Mesothelial cell of epicardium (in vitro differentiated cells): Measurements from ENCODE around the gene LBHD2. TPM values are rescaled to one million over a fixed set of nuclear protein-coding genes. Genes with fewer than 3 reads are reported as not detected.

Source experiments
- DNase-seq, 2 experiments: peaks; one replicate each; pipeline ENCODE4 v3.0.0; 2021; ENCODE audit warnings: low spot score in 2 of 2; ENCODE audit not compliant: unreplicated experiment in 2 of 2
- H3K27ac Mint-ChIP-seq: 2 replicates; pipeline ENCODE4 v1.8.0; 2021; ENCODE audit warnings: mixed read lengths
- H3K27me3 Mint-ChIP-seq: 2 replicates; pipeline ENCODE4 v1.8.0; 2021; ENCODE audit warnings: low read depth, mixed read lengths
- H3K36me3 Mint-ChIP-seq: 2 replicates; pipeline ENCODE4 v1.8.0; 2021; ENCODE audit warnings: mixed read lengths
- H3K4me1 Mint-ChIP-seq: 2 replicates; pipeline ENCODE4 v1.8.0; 2021; ENCODE audit warnings: mixed read lengths
- H3K4me3 Mint-ChIP-seq: 2 replicates; pipeline ENCODE4 v1.8.0; 2021; ENCODE audit warnings: mild to moderate bottlenecking, moderate library complexity, mixed read lengths
- H3K9me3 Mint-ChIP-seq: 2 replicates; pipeline ENCODE4 v1.8.0; 2021; ENCODE audit warnings: mixed read lengths
- CTCF ChIP-seq: fragments of 200-600 bp; sonication (generic); IDR thresholded peaks from one replicate; pipeline ENCODE4 v1.5.0; 2021; ENCODE audit warnings: antibody characterized with exemption; ENCODE audit not compliant: unreplicated experiment
- total RNA-seq: library from RNA; stranded (reverse); gene quantifications from 3 replicates; pipeline ENCODE4 v1.2.1, GENCODE V29; 2021

Gene LBHD2
- total RNA-seq, 1 donor from 2014 or later = not detected

GRCh38 chr14:103052407-103052806 is 31.6 kb upstream of the LBHD2 start:
- no peaks in the 10 kb centered on the region for H3K9me3 Mint-ChIP-seq
- no peak for TF ChIP-seq CTCF
- H3K4me1 Mint-ChIP-seq = peaks cover 17% of the 10 kb centered on the region
- no peaks in the 10 kb centered on the region for H3K27me3 Mint-ChIP-seq
- DNase-seq = no peak
- H3K36me3 Mint-ChIP-seq = peaks cover 3% of the 10 kb centered on the region
- no peak overlapping the region for H3K4me3 Mint-ChIP-seq
- no peak overlapping the region for H3K27ac Mint-ChIP-seq

- no peak for DNase-seq
- Mint-ChIP-seq H3K27me3 (no peaks in the 10 kb centered on the region), H3K36me3 (no peaks in the 10 kb centered on the region), H3K4me1 (peaks cover 35% of the 10 kb centered on the region), H3K27ac (peak overlapping the region; percentile 88), H3K9me3 (no peaks in the 10 kb centered on the region), H3K4me3 (peak overlapping the region; percentile 84)
- no peak for TF ChIP-seq CTCF
Measured at GRCh38 chr14:103055695-103056094, 28.3 kb upstream of the LBHD2 start.

- Mint-ChIP-seq H3K27me3 (no peaks in the 10 kb centered on the region), H3K36me3 (no peaks in the 10 kb centered on the region), H3K4me3 (peak overlapping the region; percentile 84), H3K27ac (peak overlapping the region; percentile 90), H3K4me1 (peaks cover 35% of the 10 kb centered on the region), H3K9me3 (no peaks in the 10 kb centered on the region)
- DNase-seq = peak in 1 of 2 experiments; percentile 55
- TF ChIP-seq CTCF = no peak
Measured at GRCh38 chr14:103056322-103057027, 27.5 kb upstream of the LBHD2 start.

- Mint-ChIP-seq H3K27me3 (no peaks in the 10 kb centered on the region), H3K4me1 (peaks cover 35% of the 10 kb centered on the region), H3K36me3 (no peaks in the 10 kb centered on the region), H3K9me3 (no peaks in the 10 kb centered on the region), H3K4me3 (peak overlapping the region; percentile 84), H3K27ac (no peak overlapping the region)
- TF ChIP-seq CTCF = no peak
- peak in 1 of 2 experiments; percentile 54 for DNase-seq
Measured at GRCh38 chr14:103057028-103057371, 27.0 kb upstream of the LBHD2 start.

GRCh38 chr14:103057372-103058163 is 26.4 kb upstream of the LBHD2 start, which contains the start of gene CDC42BPB:
Gene CDC42BPB (minus strand): TSS chr14:103057549. CDS start chr14:103057173, 376 bp downstream.
- Mint-ChIP-seq H3K9me3 (no peaks in the 10 kb centered on the region), H3K27me3 (no peaks in the 10 kb centered on the region), H3K27ac (peak within 1 kb of the TSS; percentile 90), H3K4me3 (peak within 1 kb of the TSS; percentile 84), H3K4me1 (peaks cover 35% of the 10 kb centered on the region), H3K36me3 (no peaks in the 10 kb centered on the region)
- TF ChIP-seq CTCF = no peak
- peak; percentile 88 for DNase-seq
